Left ventricle myocardium inferior (tissue), 1 donor: Measurements from ENCODE around the gene UTRN. TPM values are rescaled to one million over a fixed set of nuclear protein-coding genes. Genes with fewer than 3 reads are reported as not detected.

Source experiments
- DNase-seq: peaks from one replicate; pipeline ENCODE4 v3.0.0-alpha.2; 2020
- H3K27ac ChIP-seq: fragments of 200-600 bp; replicated peaks from 2 replicates; pipeline ENCODE4 v1.8.0; 2021
- H3K27me3 ChIP-seq: fragments of 200-600 bp; 2 replicates; pipeline ENCODE4 v1.8.0; 2021; ENCODE audit warnings: low read depth
- H3K36me3 ChIP-seq: fragments of 200-600 bp; 2 replicates; pipeline ENCODE4 v1.8.0; 2021
- H3K4me1 ChIP-seq: fragments of 200-600 bp; 2 replicates; pipeline ENCODE4 v1.8.0; 2021
- H3K4me3 ChIP-seq: fragments of 200-600 bp; 2 replicates; pipeline ENCODE4 v1.8.0; 2021; ENCODE audit warnings: mild to moderate bottlenecking, moderate library complexity
- H3K9me3 ChIP-seq: fragments of 200-600 bp; replicated peaks from 2 replicates; pipeline ENCODE4 v1.8.0; 2021
- CTCF ChIP-seq: fragments of 200-600 bp; IDR thresholded peaks from 2 replicates; pipeline ENCODE4 v1.8.0; 2021; ENCODE audit warnings: antibody characterized with exemption, mild to moderate bottlenecking, borderline replicate concordance
- intact Hi-C: fragments of 100-400 bp; cut with micrococcal nuclease; formaldehyde crosslinking; loops from one replicate; pipeline ENCODE4 v1.11.0; 2022
- total RNA-seq: library from RNA; stranded (reverse); fragmentation: NEBNext Ultra II Directional; extraction: Animal tissue kit (Norgen Biotek cat#: 25700); gene quantifications from one replicate; pipeline ENCODE4 v1.2.1, GENCODE V29; 2021
- donor health status: DM: no; HTN: yes; CAD: no; lungs with severe emphysema.

Gene UTRN
- total RNA-seq, 1 donor from 2014 or later, result 68.3 TPM

GRCh38 chr6:144305567-144305966 lies 20.4 kb downstream of the UTRN start:
- Histone ChIP-seq H3K4me3 (no peak overlapping the region), H3K4me1 (peaks cover 11% of the 10 kb centered on the region), H3K36me3 (peaks cover 20% of the 10 kb centered on the region), H3K27ac (no peak overlapping the region), H3K9me3 (no peaks in the 10 kb centered on the region), H3K27me3 (no peaks in the 10 kb centered on the region)
- intact Hi-C loops, result no loop called here
- no peak for DNase-seq
- no peak for TF ChIP-seq CTCF

DNA sequence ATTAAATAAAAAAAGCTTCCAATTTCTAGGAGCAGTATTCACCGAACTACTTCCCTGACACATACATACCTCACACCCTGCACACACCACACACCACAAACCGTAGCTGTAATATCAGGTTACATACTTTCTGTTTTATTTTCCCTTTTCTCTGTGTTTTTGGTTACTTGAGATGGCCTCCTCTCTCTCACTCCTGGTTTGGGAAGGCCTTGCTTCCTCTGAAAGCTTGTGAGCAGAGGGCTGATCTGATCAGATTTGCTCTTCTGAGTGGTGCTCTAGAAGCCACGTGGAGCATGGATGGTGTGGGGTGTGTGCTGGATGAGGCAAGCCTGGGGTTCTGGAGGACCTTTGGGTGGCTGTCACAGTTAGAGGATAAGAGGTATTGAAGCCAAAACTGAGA lies 20.9 kb downstream of the UTRN start:
- no peak for TF ChIP-seq CTCF
- intact Hi-C loops, result no loop called here
- no peak overlapping the region for H3K27ac ChIP-seq
- peaks cover 20% of the 10 kb centered on the region for H3K36me3 ChIP-seq
- H3K9me3 ChIP-seq, result no peaks in the 10 kb centered on the region
- no peak for DNase-seq
- no peaks in the 10 kb centered on the region for H3K27me3 ChIP-seq
- H3K4me1 ChIP-seq, result peaks cover 15% of the 10 kb centered on the region
- no peak overlapping the region for H3K4me3 ChIP-seq

DNA sequence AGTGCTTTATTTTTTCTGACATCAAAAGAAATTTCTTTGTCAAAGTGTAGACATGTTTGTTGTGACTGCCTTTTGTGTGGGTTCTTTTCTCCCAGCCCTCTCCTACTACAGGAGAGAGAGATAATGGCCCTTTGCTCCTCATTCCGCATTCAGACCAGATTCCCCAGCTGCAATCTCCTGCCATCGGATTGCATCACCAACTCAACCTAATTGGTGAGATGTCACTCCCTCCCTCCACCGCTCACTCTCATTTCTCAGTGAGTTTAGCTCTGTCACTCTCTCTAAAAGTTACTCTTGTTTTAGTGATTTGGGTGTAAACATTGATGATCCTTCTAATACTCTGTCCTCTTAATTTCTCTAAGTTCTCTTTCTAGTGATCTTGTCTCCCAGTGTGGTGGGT lies 22.7 kb downstream of the UTRN start:
- peaks cover 20% of the 10 kb centered on the region for H3K36me3 ChIP-seq
- no peaks in the 10 kb centered on the region for H3K27me3 ChIP-seq
- H3K9me3 ChIP-seq, result no peaks in the 10 kb centered on the region
- H3K27ac ChIP-seq, result no peak overlapping the region
- intact Hi-C loops, result no loop called here
- TF ChIP-seq CTCF, result no peak
- DNase-seq, result no peak
- H3K4me1 ChIP-seq, result peaks cover 29% of the 10 kb centered on the region
- no peak overlapping the region for H3K4me3 ChIP-seq

DNA sequence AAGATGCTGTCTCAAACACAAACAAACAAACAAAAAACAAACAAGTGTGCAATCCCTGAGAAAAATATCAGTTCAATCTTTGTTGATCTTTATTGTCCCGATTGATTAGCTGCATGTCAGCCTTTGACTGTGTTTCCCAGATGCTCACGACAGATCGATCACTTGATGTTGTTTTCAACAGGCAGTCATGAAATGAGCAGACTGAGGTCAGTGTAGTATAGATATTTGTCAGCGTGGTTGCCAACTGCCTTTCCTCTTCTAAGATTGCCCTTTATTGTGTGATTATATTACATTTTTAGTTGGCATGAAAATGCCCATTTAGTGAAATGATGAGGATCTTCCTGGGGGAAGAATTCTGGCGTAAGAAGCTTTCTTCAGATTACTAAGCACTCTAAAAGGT lies 25.6 kb downstream of the UTRN start:
- Histone ChIP-seq H3K9me3 (no peaks in the 10 kb centered on the region), H3K36me3 (peaks cover 20% of the 10 kb centered on the region), H3K4me1 (peaks cover 52% of the 10 kb centered on the region), H3K27ac (no peak overlapping the region), H3K4me3 (no peak overlapping the region), H3K27me3 (no peaks in the 10 kb centered on the region)
- TF ChIP-seq CTCF, result no peak
- intact Hi-C loops, result no loop called here
- no peak for DNase-seq

DNA sequence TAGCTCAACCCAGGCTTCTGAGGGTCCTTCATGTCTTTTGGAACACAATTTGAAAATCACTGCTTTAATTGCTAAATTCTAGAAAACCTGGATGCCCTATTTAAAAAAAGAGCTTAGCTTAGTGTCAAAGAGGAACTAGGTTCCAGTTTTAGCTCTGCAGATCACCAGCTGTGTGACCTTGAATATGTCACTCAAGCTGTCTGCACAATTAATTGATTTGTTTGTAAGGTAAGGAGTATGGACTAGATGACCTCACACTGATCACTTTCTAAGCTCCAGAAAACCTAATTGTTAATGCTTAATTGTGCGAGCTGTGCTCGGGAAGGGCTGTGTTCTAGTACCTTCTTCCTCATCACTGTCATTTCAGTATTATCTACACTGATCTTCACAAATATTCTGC lies 26.2 kb downstream of the UTRN start:
- intact Hi-C loops, result no loop called here
- Histone ChIP-seq H3K27ac (no peak overlapping the region), H3K27me3 (no peaks in the 10 kb centered on the region), H3K4me1 (peaks cover 54% of the 10 kb centered on the region), H3K9me3 (no peaks in the 10 kb centered on the region), H3K36me3 (peaks cover 20% of the 10 kb centered on the region), H3K4me3 (no peak overlapping the region)
- no peak for DNase-seq
- TF ChIP-seq CTCF, result no peak

GRCh38 chr6:144314003-144314485 lies 28.9 kb downstream of the UTRN start:
- no peaks in the 10 kb centered on the region for H3K9me3 ChIP-seq
- intact Hi-C loops, result no loop called here

More at GRCh38 chr6:144314003-144314485, 28.9 kb downstream of the UTRN start:
- peaks cover 12% of the 10 kb centered on the region for H3K36me3 ChIP-seq
- H3K27me3 ChIP-seq, result no peaks in the 10 kb centered on the region
- H3K27ac ChIP-seq, result peak overlapping the region; percentile 65
- peak; percentile 70 for DNase-seq
- no peak for TF ChIP-seq CTCF
- H3K4me1 ChIP-seq, result peaks cover 72% of the 10 kb centered on the region
- H3K4me3 ChIP-seq, result no peak overlapping the region
